GM21447 (cell line): ENCODE data around the gene CIBAR2.
"Not testable (repeated sequence)": the region's sequence is repeated elsewhere in the genome, so short reads cannot be mapped to it uniquely, and the experiment has no call there.

Experiments
- ATAC-seq: cut with Tn5 transposase; IDR thresholded peaks from one replicate; pipeline ENCODE4 v1.9.1; 2021; ENCODE audit not compliant: unreplicated experiment

The CIBAR2 gene

GRCh38 chr16:85128079-85128837 lies 16.0 kb upstream of the CIBAR2 start:
- no peak for ATAC-seq

- ATAC-seq: no peak
Observed at GRCh38 chr16:85127379-85127723, 15.1 kb upstream of the CIBAR2 start.

GRCh38 chr16:85126705-85127378 lies 14.6 kb upstream of the CIBAR2 start:
- ATAC-seq: no peak

- no peak for ATAC-seq
Observed at GRCh38 chr16:85126394-85126704, 14.1 kb upstream of the CIBAR2 start.

GRCh38 chr16:85125570-85126393 lies 13.5 kb upstream of the CIBAR2 start:
- ATAC-seq: no peak

- no peak for ATAC-seq
Observed at GRCh38 chr16:85124636-85125346, 12.5 kb upstream of the CIBAR2 start.

- ATAC-seq: no peak
Observed at GRCh38 chr16:85123891-85124635, 11.8 kb upstream of the CIBAR2 start.

GRCh38 chr16:85123441-85123840 lies 11.2 kb upstream of the CIBAR2 start:
- ATAC-seq: not testable (repeated sequence)

GRCh38 chr16:85120006-85120340 lies 7.7 kb upstream of the CIBAR2 start:
- ATAC-seq: no peak

GRCh38 chr16:85117418-85117817 lies 5.1 kb upstream of the CIBAR2 start:
- ATAC-seq: no peak

- no peak for ATAC-seq
Observed at GRCh38 chr16:85114909-85115567, 2.8 kb upstream of the CIBAR2 start.

- ATAC-seq: no peak
Observed at GRCh38 chr16:85113913-85114312, 1.6 kb upstream of the CIBAR2 start.

GRCh38 chr16:85113168-85113733 lies 979 bp upstream of the CIBAR2 start:
- ATAC-seq: no peak

GRCh38 chr16:85111184-85111583 lies 1.1 kb downstream of the CIBAR2 start:
- ATAC-seq: no peak

GRCh38 chr16:85110105-85110504 lies 2.2 kb downstream of the CIBAR2 start:
- ATAC-seq: no peak

GRCh38 chr16:85107532-85107931 lies 4.7 kb downstream of the CIBAR2 start:
- ATAC-seq: no peak

- no peak for ATAC-seq
Observed at GRCh38 chr16:85107083-85107482, 5.2 kb downstream of the CIBAR2 start.

- no peak for ATAC-seq
Observed at GRCh38 chr16:85105475-85105874, 6.8 kb downstream of the CIBAR2 start.

GRCh38 chr16:85104821-85105391 lies 7.4 kb downstream of the CIBAR2 start:
- ATAC-seq: no peak

- ATAC-seq: no peak
Observed at GRCh38 chr16:85104147-85104546, 8.1 kb downstream of the CIBAR2 start.
